ENCODE results near the gene CFAP300. TPM values are rescaled to one million over a fixed set of nuclear protein-coding genes. Genes with fewer than 3 reads are reported as not detected.

CFAP300 gene
- total and polyA plus RNA-seq, 2 of the 8 experiments (the other 6 are each of a cell fraction or from before 2014, with no cell fraction given): 2.1 to 2.8 TPM

GRCh38 chr11:102111787-102112508, 64.7 kb downstream of the CFAP300 start (continued):
- TF ChIP-seq CBX8 (IDR thresholded peaks at IDR 0.05; ENCODE audit: borderline replicate concordance, low read depth, low read length) (no peak), SIRT6 (IDR thresholded peaks at IDR 0.05; ENCODE audit: low read length) (no peak), PHF8 (conservative IDR thresholded peaks at IDR 0.05; ENCODE audit: low read depth, low read length) (peak; percentile 15; the same call in 1 of the 2 replicates), NANOG (IDR thresholded peaks at IDR 0.05; ENCODE audit: insufficient read depth, low read depth, low read length, poor library complexity, severe bottlenecking) (no peak), RAD21 (IDR thresholded peaks at IDR 0.05 in 1 of 2, conservative IDR thresholded peaks at IDR 0.05 in 1 of 2; ENCODE audit: low read depth in 2 of 2, low read length in 2 of 2) (no peak; a peak in 1 of 4 replicates), YY1 (IDR thresholded peaks at IDR 0.05; ENCODE audit: low read depth, low read length) (no peak), TEAD4 (IDR thresholded peaks at IDR 0.05; ENCODE audit: low read depth, low read length) (no peak), FOSL1 (IDR thresholded peaks at IDR 0.05; ENCODE audit: insufficient read depth, low read depth, low read length) (no peak), BRCA1 (IDR thresholded peaks at IDR 0.05; ENCODE audit: low read depth, low read length) (no peak), SIN3A (conservative IDR thresholded peaks at IDR 0.05 in 1 of 2, IDR thresholded peaks at IDR 0.05 in 1 of 2; ENCODE audit: low read depth in 1 of 2, low read length in 2 of 2) (0 out of 4 replicates have a peak, but pooled peaks of 1 of the 2 experiments have one; percentile 1), TAF1 (IDR thresholded peaks at IDR 0.05; ENCODE audit: low read depth, low read length) (peak; percentile 3; the same call in 1 of the 2 replicates), CREB1 (IDR thresholded peaks at IDR 0.05) (no peak), CBX5 (IDR thresholded peaks at IDR 0.05; ENCODE audit: low read depth, low read length) (no peak), MAFK (IDR thresholded peaks at IDR 0.05; ENCODE audit: low read depth, low read length) (no peak), CHD1 (IDR thresholded peaks at IDR 0.05; ENCODE audit: low read depth, low read length) (no peak; the same call in none of the 2 replicates), RXRA (IDR thresholded peaks at IDR 0.05; ENCODE audit: insufficient read depth, low read depth, low read length) (no peak)

All from H1 (cell line).